GM13977 (cell line): ENCODE results near the gene PCNX2.

Experiments used
- DNase-seq: peaks from one replicate; pipeline ENCODE4 v3.0.0; 2012; ENCODE audit warnings: low spot score
- CTCF ChIP-seq: IDR thresholded peaks from 2 replicates; pipeline ENCODE4 v1.5.1; 2012; ENCODE audit warnings: mild to moderate bottlenecking, control low read depth; ENCODE audit not compliant: insufficient read depth; ENCODE audit errors: extremely low read depth, missing control alignments
- in situ Hi-C: fragments of 300-500 bp; cut with MboI; formaldehyde crosslinking; loops from one replicate; pipeline ENCODE4 v1.12.0; 2022; ENCODE audit warnings: low sequenced_read_pairs, low pct_unique_long_range_greater_than_20kb, mixed read lengths, inconsistent platforms; ENCODE audit not compliant: unreplicated experiment

Gene PCNX2

GRCh38 chr1:232984577-232985425, 310.7 kb downstream of the PCNX2 start:
- no peak for DNase-seq
- in situ Hi-C loops: no loop called here

GRCh38 chr1:232983817-232984567, 311.5 kb downstream of the PCNX2 start:
- TF ChIP-seq CTCF: no peak
- in situ Hi-C loops: no loop called here
- no peak for DNase-seq

More at GRCh38 chr1:232984577-232985425, 310.7 kb downstream of the PCNX2 start:
- TF ChIP-seq CTCF: no peak

- no peak for DNase-seq
- in situ Hi-C loops: no loop called here
- TF ChIP-seq CTCF: no peak
Measured at GRCh38 chr1:232983375-232983774, 312.1 kb downstream of the PCNX2 start.

- in situ Hi-C loops: no loop called here
- DNase-seq: no peak
- no peak for TF ChIP-seq CTCF
Measured at GRCh38 chr1:232982238-232982944, 313.1 kb downstream of the PCNX2 start.

- in situ Hi-C loops: no loop called here
- DNase-seq: no peak
- no peak for TF ChIP-seq CTCF
Measured at GRCh38 chr1:232980986-232981560, 314.5 kb downstream of the PCNX2 start.

- DNase-seq: no peak
- in situ Hi-C loops: no loop called here
Measured at GRCh38 chr1:232980355-232980978, 315.1 kb downstream of the PCNX2 start.

More at GRCh38 chr1:232980355-232980978, 315.1 kb downstream of the PCNX2 start:
- TF ChIP-seq CTCF: no peak
